ENCODE data around the gene GCNT3.

GCNT3 gene, protein sequence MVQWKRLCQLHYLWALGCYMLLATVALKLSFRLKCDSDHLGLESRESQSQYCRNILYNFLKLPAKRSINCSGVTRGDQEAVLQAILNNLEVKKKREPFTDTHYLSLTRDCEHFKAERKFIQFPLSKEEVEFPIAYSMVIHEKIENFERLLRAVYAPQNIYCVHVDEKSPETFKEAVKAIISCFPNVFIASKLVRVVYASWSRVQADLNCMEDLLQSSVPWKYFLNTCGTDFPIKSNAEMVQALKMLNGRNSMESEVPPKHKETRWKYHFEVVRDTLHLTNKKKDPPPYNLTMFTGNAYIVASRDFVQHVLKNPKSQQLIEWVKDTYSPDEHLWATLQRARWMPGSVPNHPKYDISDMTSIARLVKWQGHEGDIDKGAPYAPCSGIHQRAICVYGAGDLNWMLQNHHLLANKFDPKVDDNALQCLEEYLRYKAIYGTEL

DNA sequence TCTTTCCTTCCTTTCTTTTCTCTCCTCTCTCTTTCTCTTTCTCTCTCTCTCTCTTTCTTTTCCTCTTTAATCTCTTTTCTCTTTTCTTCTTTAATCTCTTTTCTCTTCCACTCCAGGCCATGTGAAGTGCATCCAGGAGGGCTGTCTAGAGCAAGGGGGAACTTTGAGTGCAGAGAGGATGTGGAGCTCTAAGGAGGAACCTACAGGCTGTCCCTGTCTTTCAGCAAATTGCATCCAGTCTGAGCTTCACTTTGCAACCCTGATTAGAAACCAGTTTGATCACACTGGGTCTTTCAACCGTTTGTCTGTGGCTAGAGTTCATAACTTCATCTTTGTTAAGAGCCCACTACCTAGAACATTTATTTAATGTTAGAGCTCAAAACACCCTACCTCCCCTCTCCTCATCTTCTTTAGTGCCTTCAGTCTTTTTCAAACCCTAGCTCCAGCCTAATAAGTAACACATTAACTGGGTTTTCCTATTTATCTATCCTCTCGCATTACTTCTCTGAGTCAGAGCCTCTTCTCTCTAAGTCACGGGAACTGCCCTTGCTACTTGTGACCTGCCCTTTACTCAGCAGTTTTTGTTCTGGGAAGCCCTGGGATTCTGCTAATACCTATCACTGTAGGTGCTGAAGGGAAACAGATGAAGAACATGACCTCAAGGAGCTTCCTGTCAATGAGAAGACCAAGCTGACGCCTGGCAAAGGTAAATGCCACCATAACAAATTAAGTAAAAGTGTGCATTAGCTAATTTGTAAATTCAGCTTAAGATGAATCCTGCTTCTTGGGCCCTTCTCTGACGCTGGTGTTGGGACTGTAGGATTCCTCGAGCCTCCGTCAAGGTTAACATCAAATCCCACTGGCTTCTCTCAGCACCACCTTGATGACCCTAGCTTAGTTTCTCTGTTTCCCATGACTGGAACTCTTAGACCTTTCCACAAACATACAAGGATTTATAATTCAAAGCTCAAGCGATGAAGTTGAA, at the start of gene GCNT3:
GCNT3 (plus strand) TSS at position 508 of the 985 bp plus-strand sequence. CDS start 6,456 bp downstream, outside the sequence.
- DNase-seq: no peak

GRCh38 chr15:59562448-59563186, 49.0 kb upstream of the GCNT3 start:
- DNase-seq: no peak

- DNase-seq: no peak
Observed at GRCh38 chr15:59565299-59565698, 46.3 kb upstream of the GCNT3 start.

GRCh38 chr15:59567324-59567723, 44.3 kb upstream of the GCNT3 start:
- DNase-seq: no peak

DNA sequence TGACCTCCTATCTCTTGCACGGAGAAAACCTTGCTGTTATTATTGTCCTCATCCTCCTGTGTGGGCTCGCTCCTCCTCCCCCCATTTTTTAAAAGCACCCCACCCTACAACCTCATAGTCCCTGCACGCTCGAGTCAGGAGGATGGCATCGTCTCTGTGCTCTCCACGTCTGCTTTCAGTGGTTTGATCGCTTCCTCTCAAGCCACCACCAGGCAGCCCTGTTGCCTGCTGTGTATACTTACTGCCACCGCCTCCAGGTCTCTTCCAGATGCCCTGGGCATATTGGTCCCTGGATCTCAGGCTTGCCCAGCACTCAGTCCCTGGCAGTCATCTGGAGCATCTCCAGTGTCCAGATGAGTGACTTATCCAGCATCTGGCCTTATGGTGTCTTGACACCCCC, 42.1 kb upstream of the GCNT3 start:
- DNase-seq: no peak

DNA sequence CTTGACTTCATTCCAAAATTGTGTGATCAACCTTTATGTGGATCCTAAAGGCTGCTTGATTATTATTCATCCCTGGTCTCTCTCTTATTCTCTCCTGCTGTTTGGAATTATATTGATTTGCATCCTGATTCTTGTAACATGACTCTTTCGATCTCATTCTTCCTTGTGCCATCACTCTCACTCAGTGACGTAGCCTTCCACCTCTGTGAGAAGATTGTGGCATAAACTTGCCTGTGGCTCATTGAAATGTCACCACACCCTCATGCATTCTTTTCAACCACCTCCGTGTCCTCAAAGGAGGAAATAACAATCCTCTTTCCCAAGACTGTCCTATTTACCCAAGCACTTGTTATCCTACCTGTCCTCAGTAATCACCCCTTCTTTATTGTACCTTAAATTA, 41.3 kb upstream of the GCNT3 start:
- DNase-seq: no peak

- no peak for DNase-seq
Observed at GRCh38 chr15:59571606-59572005, 40.0 kb upstream of the GCNT3 start.

GRCh38 chr15:59583088-59583487, 28.5 kb upstream of the GCNT3 start:
- no peak for DNase-seq

GRCh38 chr15:59587085-59587826, 24.3 kb upstream of the GCNT3 start:
- DNase-seq: no peak

DNA sequence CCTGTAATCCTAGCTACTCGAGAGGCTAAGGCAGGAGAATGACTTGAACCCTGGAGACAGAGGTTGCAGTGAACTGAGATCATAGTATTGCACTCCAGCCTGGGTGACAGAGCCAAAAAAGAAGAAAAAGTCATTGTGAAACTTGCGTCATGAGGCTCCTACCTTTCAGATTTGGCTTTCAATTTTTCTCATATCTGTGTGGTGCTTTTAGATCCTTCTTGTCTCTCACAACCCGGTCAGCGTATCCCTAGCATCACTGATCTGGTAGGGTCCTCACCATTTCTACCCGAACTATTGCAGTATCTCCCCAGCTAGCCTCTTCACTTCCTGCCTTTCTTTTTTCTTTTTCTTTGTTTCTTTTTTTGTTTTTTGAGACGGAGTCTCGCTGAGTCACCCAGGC, 21.6 kb upstream of the GCNT3 start:
- no peak for DNase-seq

DNA sequence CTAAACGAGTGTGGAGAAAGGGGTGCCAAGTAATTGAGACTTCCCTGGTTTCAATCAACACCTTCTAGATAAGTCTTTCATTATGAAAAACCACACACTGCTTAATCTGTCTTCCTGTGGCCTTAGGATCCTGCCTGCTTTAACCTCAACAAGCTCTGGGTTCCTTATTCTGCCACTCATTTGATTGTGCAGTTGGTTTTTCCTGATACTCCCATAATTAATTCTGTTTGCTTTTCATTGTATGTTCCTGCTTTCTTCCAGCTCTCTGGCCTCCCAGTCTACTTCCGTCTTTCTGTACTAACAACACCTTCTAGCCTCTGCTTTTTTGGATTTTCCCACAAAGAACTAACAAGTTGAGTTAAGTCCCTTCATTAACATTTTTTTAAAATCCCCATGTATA, 20.2 kb upstream of the GCNT3 start:
- DNase-seq: no peak

DNA sequence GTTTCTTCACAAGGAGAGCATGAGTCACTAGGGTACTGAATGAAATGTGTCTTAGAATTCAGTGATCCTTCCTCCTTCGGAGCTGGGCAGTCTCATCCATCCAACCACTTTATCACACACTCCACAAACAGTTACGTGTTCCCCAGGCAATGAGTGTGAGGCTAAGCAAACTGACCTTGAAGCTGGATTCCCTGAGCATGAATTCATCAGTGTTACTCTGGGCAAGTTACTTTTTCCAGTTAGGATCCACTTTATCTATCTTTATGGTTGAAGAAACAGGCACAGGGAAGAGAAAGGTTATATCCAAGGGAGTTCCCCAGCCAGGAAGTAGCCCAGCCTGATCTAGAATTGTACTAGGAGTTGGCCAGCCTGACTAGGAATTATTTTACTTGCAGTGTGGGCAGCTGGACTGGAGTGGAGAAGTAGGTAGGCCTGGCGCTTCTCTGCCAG, 17.1 kb upstream of the GCNT3 start:
- DNase-seq: no peak

DNA sequence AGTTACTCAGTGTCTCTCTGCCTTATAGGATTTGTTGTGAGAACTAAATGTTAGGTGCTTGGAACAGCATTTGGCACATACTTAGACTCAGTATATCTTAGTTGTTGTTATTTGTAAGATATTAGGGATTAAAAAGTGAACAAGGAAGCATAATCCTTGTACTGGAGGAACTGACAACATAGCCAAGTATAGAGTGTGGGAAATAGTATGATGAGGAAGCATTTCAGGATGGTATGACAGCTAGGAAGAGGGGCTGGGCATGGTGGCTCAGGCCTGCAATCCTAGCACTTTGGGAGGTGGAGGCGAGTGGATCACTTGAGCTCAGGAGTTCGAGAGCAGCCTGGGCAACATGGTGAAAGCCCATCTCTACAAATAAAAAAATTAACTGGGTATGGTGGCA, 16.6 kb upstream of the GCNT3 start:
- DNase-seq: no peak

GRCh38 chr15:59595434-59595915, 16.1 kb upstream of the GCNT3 start:
- DNase-seq: no peak

DNA sequence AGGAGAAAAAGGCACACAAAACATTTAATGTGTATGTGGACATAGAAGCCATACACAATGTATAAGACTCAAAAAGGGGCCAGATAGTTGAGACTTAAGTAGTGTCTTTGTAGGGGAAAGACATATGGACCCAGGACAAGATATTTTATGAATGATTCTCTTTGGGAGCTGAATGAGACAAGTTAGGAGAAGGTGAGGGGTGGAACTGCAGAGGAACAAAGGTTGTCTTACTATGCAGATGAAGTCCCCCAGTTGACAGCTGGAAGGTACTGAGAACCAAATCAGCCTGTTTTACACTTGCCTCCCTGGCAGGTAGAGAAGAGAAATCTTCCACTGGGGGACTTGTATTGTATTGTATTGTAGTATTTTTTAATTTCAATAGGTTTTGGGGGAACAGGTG, 14.9 kb upstream of the GCNT3 start:
- DNase-seq: no peak

DNA sequence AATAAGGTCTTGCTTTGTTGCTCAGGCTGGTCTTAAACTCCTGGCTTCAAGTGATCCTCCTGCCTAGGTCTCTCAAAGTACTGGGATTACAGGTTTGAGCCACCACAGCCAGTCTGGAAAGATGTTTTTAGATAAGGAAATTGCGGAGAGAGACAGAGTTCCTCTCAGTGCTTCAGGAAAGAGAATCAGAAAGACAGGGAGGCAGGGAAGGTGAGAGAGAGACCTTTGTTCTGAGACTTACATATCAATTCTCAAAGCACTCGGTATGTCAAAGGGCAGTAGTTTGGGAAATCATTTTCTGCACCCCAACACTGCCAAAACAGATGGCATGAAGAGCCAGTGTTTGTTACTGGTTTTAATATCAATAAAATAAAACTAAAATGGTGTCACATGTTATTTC, 13.1 kb upstream of the GCNT3 start:
- DNase-seq: no peak

DNA sequence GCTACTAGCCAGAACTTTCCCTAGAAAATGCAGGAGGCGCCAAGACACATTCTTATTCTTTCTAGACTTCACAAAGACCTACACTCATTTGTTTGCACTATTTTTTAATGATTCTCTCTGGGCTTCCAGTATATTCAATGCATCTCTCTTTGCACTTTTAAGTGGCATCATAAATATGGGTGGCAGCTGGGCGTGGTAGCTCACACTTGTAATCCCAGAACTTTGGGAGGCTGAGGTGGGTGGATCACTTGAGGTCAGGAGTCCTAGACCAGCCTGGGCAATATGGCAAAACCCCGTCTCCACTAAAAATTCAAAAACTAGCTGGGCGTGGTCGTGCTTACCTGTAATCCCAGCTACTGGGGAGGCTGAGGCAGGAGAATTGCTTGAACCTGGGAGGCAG, 5.6 kb upstream of the GCNT3 start:
- DNase-seq: no peak

- no peak for DNase-seq
Observed at GRCh38 chr15:59609730-59610712, 1.6 kb upstream of the GCNT3 start.

DNA sequence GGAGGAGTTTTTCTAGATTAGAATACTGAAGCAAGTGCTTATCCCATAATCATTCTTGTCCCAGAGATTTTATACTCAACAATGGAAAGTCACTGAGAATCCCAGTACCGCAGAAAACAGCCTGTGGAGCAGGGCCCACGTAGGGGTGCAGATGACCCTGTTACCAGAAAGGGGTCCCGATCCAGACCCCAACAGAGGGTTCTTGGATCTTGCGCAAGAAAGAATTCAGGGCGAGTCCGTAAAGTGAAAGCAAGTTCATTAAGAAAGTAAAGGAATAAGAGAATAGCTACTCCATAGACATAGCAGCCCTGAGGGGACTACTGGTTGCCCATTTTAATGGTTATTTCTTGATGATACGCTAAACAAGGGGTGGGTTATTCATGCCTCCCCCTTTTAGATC, 2.6 kb downstream of the GCNT3 start:
- no peak for DNase-seq

DNA sequence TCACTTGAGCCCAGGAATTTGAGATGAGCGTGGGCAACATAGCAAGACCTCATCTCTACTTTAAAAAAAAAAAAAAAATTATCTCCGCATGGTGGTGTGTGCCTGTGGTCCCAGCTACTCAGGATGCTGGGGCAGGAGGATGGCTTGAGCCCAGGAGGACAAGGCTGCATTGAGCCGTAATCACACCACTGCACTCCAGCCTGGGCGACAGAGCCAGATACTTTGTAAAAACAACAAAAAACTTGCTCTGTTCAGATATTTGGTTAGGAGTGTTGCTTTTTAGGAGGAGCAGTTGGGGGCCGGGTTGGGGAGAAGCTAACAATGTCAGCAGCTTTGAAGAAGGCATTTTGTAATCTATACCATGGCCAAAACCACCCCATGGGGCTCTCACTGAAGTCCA, 4.1 kb downstream of the GCNT3 start:
- DNase-seq: no peak

- DNase-seq: no peak
Observed at GRCh38 chr15:59616379-59616778, 4.8 kb downstream of the GCNT3 start.

All from NCI-H2227 treated with DMSO at 0.1 percent for 48 hours (cell line).